Mononuclear cell (primary cell): Measurements from ENCODE around the gene DUSP28. TPM values are rescaled to one million over a fixed set of nuclear protein-coding genes. Genes with fewer than 3 reads are reported as not detected.
"Not testable (repeated sequence)": the region's sequence is repeated elsewhere in the genome, so short reads cannot be mapped to it uniquely, and the experiment has no call there.

Experiments used
- H3K27me3 ChIP-seq: 2 replicates; pipeline ENCODE4 v1.6.0; 2011; ENCODE audit warnings: low read length, control low read depth; ENCODE audit not compliant: insufficient read depth
- H3K4me1 ChIP-seq: 2 replicates; pipeline ENCODE4 v1.5.1; 2011; ENCODE audit warnings: mild to moderate bottlenecking, low read length, control low read depth; ENCODE audit not compliant: insufficient read depth
- H3K4me3 ChIP-seq: 2 replicates; pipeline ENCODE4 v1.5.1; 2011; ENCODE audit warnings: mild to moderate bottlenecking, low read length, moderate library complexity
- H3K9me3 ChIP-seq: 2 replicates; pipeline ENCODE4 v1.5.1; 2011; ENCODE audit warnings: low read depth, mild to moderate bottlenecking, control low read depth, low read length
- total RNA-seq: library from RNA; depleted of rRNA; stranded (reverse); fragments of >200 nt; gene quantifications from one replicate; pipeline ENCODE4 v1.2.3, GENCODE V29; 2012

The DUSP28 gene, protein sequence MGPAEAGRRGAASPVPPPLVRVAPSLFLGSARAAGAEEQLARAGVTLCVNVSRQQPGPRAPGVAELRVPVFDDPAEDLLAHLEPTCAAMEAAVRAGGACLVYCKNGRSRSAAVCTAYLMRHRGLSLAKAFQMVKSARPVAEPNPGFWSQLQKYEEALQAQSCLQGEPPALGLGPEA
- 12.1 TPM for total RNA-seq

- Histone ChIP-seq H3K4me3 (peak within 1 kb of the TSS; percentile 68), H3K4me1 (peaks cover 69% of the 10 kb centered on the region), H3K9me3 (no peaks in the 10 kb centered on the region), H3K27me3 (no peaks in the 10 kb centered on the region)
Observed at GRCh38 chr2:240560084-240560479, at the start of gene DUSP28. TSS of gene DUSP28 (plus strand) at chr2:240560357. CDS start at chr2:240560685, 328 bp downstream.

GRCh38 chr2:240510513-240511210 lies 49.5 kb upstream of the DUSP28 start:
- Histone ChIP-seq H3K4me3 (no peak overlapping the region), H3K27me3 (no peaks in the 10 kb centered on the region), H3K9me3 (no peaks in the 10 kb centered on the region), H3K4me1 (peaks cover 16% of the 10 kb centered on the region)

GRCh38 chr2:240511351-240512108 lies 48.6 kb upstream of the DUSP28 start:
- Histone ChIP-seq H3K4me3 (no peak overlapping the region), H3K27me3 (no peaks in the 10 kb centered on the region), H3K4me1 (peaks cover 16% of the 10 kb centered on the region), H3K9me3 (no peaks in the 10 kb centered on the region)

DNA sequence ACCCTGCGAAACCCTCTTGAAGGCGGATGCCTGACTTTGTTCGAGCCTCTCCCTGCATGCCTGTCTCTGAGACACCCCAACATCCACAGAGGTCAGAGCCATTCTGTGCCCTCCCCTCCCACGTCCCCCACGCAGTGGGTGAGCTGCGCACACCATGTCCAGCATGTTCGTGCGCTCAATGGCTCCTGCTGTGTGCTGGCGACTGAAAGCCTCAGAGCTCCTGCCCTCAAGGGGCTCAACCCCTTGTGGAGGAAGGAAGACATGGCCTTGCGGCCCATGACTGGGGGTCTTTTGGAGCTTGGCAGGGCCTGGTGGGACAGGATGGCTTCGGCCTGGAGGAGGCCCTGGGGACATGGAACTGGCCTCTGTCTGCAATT lies 48.1 kb upstream of the DUSP28 start:
- H3K4me1 ChIP-seq, result peaks cover 16% of the 10 kb centered on the region
- no peak overlapping the region for H3K4me3 ChIP-seq
- no peaks in the 10 kb centered on the region for H3K9me3 ChIP-seq
- H3K27me3 ChIP-seq, result no peaks in the 10 kb centered on the region

DNA sequence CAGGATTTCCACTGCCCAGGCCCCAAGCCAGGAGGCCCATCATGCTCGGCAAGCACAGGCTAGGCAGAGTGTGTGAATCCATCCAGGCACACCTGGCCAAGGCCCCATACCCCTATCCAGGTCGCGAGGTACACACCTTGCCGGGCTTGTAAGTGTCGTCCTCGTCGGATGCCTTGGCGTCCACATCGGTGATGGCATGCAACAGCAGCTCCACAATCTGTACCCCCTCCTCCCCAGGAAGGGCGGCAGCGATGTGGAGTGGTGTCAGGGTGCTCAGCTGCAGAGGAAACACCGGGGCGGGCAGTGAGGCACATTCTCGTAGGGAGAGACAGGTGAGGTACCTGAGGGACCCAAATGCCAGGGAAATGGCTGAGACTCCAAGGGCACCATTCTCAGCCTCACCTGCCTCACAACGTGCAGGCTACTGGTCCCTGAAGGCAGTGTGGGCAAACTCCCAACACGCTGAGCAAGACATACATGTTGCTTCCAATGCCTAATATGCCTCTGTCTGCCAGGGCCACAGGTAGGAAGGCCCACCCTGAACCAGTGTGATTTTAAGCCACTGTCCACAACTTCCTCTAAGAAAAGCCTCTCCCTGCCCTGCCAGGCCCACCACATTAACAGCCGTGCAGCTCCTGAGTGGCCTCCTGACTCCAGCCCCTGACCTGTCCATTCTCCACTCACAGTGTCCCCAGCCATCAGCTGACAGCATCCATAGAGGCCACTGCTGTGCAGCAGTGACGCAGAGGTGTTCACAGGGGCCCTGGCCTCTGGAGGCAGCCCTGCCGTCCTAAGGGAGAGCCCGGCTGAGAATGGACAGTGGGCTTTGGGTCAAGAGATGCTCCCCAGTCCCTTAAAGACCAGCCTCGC lies 47.3 kb upstream of the DUSP28 start:
- Histone ChIP-seq H3K4me1 (peaks cover 16% of the 10 kb centered on the region), H3K4me3 (no peak overlapping the region), H3K9me3 (no peaks in the 10 kb centered on the region), H3K27me3 (no peaks in the 10 kb centered on the region)

GRCh38 chr2:240513549-240514287 lies 46.4 kb upstream of the DUSP28 start:
- peaks cover 16% of the 10 kb centered on the region for H3K4me1 ChIP-seq
- no peaks in the 10 kb centered on the region for H3K9me3 ChIP-seq
- no peaks in the 10 kb centered on the region for H3K27me3 ChIP-seq
- no peak overlapping the region for H3K4me3 ChIP-seq

DNA sequence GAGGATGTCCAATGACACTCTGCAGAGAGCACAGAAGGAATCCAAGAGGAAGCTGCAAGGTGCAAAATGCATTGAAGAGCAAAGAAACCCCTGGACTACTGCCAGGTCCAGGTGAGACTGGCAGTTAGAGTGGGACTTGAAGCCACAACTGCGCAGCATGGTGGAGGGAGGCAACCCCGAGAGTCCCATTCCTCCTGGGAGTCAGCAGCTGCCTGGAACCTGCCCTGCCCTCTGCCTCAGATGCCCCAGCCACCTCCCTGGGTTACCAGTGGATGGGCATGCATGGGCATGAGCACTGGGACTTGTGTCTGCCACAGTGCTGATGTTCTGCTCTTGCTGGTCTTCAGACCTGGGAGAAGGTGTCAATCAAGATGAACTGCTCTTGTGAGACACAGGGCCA lies 45.5 kb upstream of the DUSP28 start:
- H3K4me1 ChIP-seq, result peaks cover 16% of the 10 kb centered on the region
- H3K4me3 ChIP-seq, result no peak overlapping the region
- H3K9me3 ChIP-seq, result no peaks in the 10 kb centered on the region
- H3K27me3 ChIP-seq, result no peaks in the 10 kb centered on the region

- Histone ChIP-seq H3K9me3 (no peaks in the 10 kb centered on the region), H3K27me3 (no peaks in the 10 kb centered on the region), H3K4me3 (no peak overlapping the region), H3K4me1 (peaks cover 16% of the 10 kb centered on the region)
Observed at GRCh38 chr2:240517342-240517741, 42.8 kb upstream of the DUSP28 start.

DNA sequence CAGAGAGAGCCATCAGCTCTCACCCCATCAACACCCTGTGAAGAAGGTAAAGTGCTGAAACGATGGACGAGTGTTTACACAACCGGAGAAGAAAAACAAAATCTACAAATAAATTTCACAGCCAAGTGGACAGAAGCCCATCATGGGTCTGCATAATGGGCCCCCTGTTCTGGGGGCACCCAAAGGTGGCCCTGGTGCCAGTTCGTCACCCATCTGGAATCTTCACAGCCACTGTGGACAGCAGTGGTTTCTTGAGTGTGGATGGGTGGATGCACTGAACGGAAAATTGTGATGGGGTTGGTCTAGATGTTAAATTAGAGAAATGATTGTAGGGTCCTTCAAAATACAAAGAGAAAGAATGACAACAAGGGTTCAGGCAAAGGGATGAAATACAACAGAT lies 41.2 kb upstream of the DUSP28 start:
- Histone ChIP-seq H3K4me1 (peaks cover 9% of the 10 kb centered on the region), H3K27me3 (no peaks in the 10 kb centered on the region), H3K9me3 (no peaks in the 10 kb centered on the region), H3K4me3 (no peak overlapping the region)

DNA sequence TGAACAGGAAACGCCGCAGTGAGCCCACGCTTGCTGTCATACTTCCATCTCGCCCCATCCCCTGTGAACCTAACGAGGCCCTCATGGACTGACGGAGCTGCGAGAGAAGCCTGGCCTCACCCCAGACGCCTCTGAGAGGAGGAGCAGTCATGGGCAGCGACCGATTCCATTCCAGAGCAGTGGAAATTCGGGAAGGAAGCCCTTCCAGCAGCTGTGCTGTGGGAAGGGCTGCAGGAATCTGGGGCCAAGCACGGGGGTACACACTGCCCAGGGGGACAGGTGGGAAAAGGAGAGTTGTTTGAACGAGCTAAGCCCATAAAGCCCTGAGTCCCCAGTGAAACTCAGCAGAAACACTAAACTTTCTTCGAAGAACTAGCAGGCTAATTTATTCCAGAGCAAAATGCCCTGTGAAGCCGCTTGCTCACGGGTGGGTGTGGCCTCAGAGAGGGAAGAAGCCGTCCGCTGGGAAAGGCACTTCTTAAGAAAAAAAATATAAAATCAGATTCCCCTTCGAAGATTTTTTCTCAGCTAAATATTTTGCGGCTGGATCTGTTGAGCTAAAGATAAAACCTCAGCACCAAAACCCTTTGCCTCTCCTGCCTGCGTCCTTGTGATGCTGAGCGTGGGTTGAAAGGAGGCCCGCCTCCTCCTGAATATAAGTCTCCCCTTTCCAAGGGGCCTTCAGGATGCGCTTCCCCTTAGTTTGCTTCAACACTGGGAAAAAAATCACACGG lies 40.6 kb upstream of the DUSP28 start:
- Histone ChIP-seq H3K27me3 (no peaks in the 10 kb centered on the region), H3K9me3 (no peaks in the 10 kb centered on the region), H3K4me3 (no peak overlapping the region), H3K4me1 (peaks cover 3% of the 10 kb centered on the region)

DNA sequence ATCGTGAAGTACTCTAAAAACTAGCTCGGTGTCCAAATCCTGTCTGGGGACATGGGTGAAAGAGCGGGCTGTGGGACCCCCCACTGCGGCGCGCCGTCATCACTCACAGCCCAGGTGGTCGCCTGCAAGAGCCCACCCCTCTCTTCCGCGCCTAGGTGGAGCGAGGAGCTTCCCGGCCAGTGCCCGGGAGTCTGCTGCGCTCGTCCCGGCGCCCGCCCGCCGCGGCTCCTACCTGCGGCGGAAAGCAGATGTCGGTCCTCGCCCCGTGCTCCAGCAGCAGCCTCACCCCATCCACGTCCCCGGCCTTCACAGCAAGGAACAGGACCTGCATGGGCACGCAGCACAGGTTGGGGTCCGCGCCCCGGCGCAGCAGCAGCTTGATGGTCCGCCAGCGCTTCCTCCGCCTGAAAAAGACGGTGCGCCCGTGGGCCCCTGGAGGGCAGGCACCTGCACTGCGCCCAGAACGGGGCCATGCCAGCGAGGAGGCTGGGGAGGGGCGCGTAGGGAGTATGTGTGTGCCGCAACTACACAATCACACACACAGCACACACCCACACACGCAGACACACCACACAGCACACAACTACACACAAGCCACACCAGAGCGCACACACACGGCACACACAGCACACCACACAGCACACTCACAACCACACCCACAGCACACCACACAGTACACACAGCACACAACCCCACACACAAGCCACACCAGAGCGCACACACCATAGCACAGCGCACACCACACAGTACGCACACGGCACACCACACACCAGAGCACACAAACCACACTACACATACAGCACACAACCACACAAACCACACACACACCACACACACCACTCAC lies 39.8 kb upstream of the DUSP28 start:
- no peak overlapping the region for H3K4me3 ChIP-seq
- peaks cover 6% of the 10 kb centered on the region for H3K9me3 ChIP-seq
- H3K4me1 ChIP-seq, result no peaks in the 10 kb centered on the region
- H3K27me3 ChIP-seq, result no peaks in the 10 kb centered on the region

GRCh38 chr2:240520974-240521350 lies 39.2 kb upstream of the DUSP28 start:
- H3K27me3 ChIP-seq, result no peaks in the 10 kb centered on the region
- H3K4me1 ChIP-seq, result no peaks in the 10 kb centered on the region
- no peak overlapping the region for H3K4me3 ChIP-seq
- peaks cover 6% of the 10 kb centered on the region for H3K9me3 ChIP-seq

DNA sequence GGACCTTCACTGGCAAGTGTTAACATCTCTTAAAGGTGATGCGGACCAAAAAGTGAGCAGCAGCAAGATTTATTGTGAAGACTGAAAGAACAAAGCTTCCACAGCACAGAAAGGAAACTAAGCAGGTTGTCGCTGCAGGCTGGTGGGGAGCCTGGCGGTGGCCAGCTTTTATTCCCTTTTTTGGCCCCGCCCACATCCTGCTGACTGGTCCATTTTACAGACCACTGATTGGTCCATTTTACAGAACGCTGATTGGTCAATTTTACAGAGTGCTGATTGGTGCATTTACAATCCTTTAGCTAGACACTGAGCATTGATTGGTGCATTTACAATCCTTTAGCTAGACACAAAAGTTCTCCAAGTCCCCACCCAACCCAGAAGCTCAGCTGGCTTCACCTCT lies 38.3 kb upstream of the DUSP28 start:
- H3K9me3 ChIP-seq, H3K4me3 ChIP-seq, H3K27me3 ChIP-seq, H3K4me1 ChIP-seq: not testable (repeated sequence)
